K562 (cell line): ENCODE measurements around the gene YTHDF1. TPM values are rescaled to one million over a fixed set of nuclear protein-coding genes. Genes with fewer than 3 reads are reported as not detected.

Experiments
- ATAC-seq: fragments of 200-7000 bp; cut with Tn5 transposase; 3 replicates; pipeline ENCODE4 v1.9.1; 2020; ENCODE audit warnings: moderate library complexity
- BruUV-seq: library from RNA; stranded (reverse); fragments of 400-500 nt; replicated peaks from 2 replicates; lab custom pipeline; 2021; lab: Mats Ljungman, UMichigan
- CTCF ChIA-PET: fragments of 300-600 bp; formaldehyde crosslinking; extraction: SDS; loops from one replicate; lab custom pipeline; 2021; ENCODE audit warnings: low intra/inter-chr PET ratio; lab: Yijun Ruan, JAX
- POLR2A ChIA-PET: fragments of 300-600, 350-650 bp; sonication (Branson Sonifier 250); formaldehyde crosslinking; extraction: SDS; loops from one replicate; lab custom pipeline; 2021; ENCODE audit warnings: antibody characterized with exemption, inconsistent platforms; lab: Yijun Ruan, JAX
- DNase-seq, 4 experiments: peaks; one replicate each; pipeline versions ENCODE4 v3.0.0 to v3.0.0-alpha.2; 2011 to 2018; ENCODE audit warnings: low spot score in 3 of 4, mixed read lengths in 3 of 4; ENCODE audit errors: extremely low read depth in 1 of 4
- FAIRE-seq: peaks from 2 replicates; lab custom pipeline; 2011; peaks lifted over from hg19 to GRCh38; lab: Jason Lieb, UNC
- H2AFZ ChIP-seq: 2 replicates; pipeline ENCODE4 v1.6.0; 2011; ENCODE audit warnings: low read depth, low read length, control low read depth, inconsistent platforms
- H3K27ac ChIP-seq: fragments of 200-600 bp; 3 replicates; pipeline ENCODE4 v1.8.0; 2011; ENCODE audit warnings: low read depth, mild to moderate bottlenecking, control low read depth, inconsistent platforms, low read length, moderate library complexity, mixed read lengths; ENCODE audit errors: extremely low read depth
- H3K27me3 ChIP-seq, 2 experiments: fragments of 300-600 bp in 1 of 2; 2 replicates in 1 of 2; 3 replicates in 1 of 2; pipeline versions ENCODE4 v1.6.0 to v1.8.0; 2011; ENCODE audit warnings: inconsistent platforms in 2 of 2, low read length in 2 of 2, mild to moderate bottlenecking in 1 of 2, mixed read lengths in 1 of 2, moderate library complexity in 1 of 2; ENCODE audit not compliant: control insufficient read depth in 2 of 2, insufficient read depth in 2 of 2
- H3K36me3 ChIP-seq: fragments of 300-600 bp; 3 replicates; pipeline ENCODE4 v1.8.0; 2011; ENCODE audit warnings: mild to moderate bottlenecking, low read length, inconsistent platforms; ENCODE audit not compliant: control insufficient read depth, insufficient read depth
- H3K4me1 ChIP-seq, 2 experiments: fragments of 200-600 bp in 1 of 2; replicated peaks in 1 of 2; 2 replicates in 1 of 2; 3 replicates in 1 of 2; pipeline versions ENCODE4 v1.5.1 to v1.8.0; 2011; ENCODE audit warnings: inconsistent platforms in 2 of 2, low read length in 2 of 2, mild to moderate bottlenecking in 1 of 2, mixed read lengths in 1 of 2, moderate library complexity in 1 of 2; ENCODE audit not compliant: control insufficient read depth in 2 of 2, insufficient read depth in 2 of 2
- H3K4me2 ChIP-seq: 2 replicates; pipeline ENCODE4 v1.6.1; 2011; ENCODE audit warnings: low read length, control low read depth, inconsistent platforms, mixed read lengths; ENCODE audit not compliant: insufficient read depth
- H3K4me3 ChIP-seq: fragments of 200-600 bp; sonication (generic), shearing (Covaris generic); 2 replicates; pipeline ENCODE4 v1.5.1; 2016; ENCODE audit warnings: control low read depth, inconsistent platforms
- H3K79me2 ChIP-seq: fragments of 200-600 bp; 3 replicates; pipeline ENCODE4 v1.8.0; 2011; ENCODE audit warnings: low read length, inconsistent platforms; ENCODE audit not compliant: control insufficient read depth, insufficient read depth
- H3K9ac ChIP-seq, 2 experiments: 2 replicates each; pipeline versions ENCODE4 v1.6.0 to v1.6.1; 2011; ENCODE audit warnings: low read depth in 2 of 2, low read length in 2 of 2, control low read depth in 1 of 2, inconsistent platforms in 1 of 2, mild to moderate bottlenecking in 1 of 2, mixed read lengths in 1 of 2; ENCODE audit not compliant: insufficient read depth in 1 of 2
- H3K9me1 ChIP-seq: one replicate; pipeline ENCODE4 v1.6.0; 2011; ENCODE audit warnings: inconsistent platforms, mild to moderate bottlenecking, low read length, moderate library complexity; ENCODE audit not compliant: control insufficient read depth, insufficient read depth
- H3K9me3 ChIP-seq: replicated peaks from 2 replicates; pipeline ENCODE4 v1.5.1; 2011; ENCODE audit warnings: low read depth, low read length, inconsistent platforms; ENCODE audit not compliant: control insufficient read depth, insufficient read depth
- H4K20me1 ChIP-seq: replicated peaks from 2 replicates; pipeline ENCODE4 v1.6.1; 2011; ENCODE audit warnings: low read length, inconsistent platforms, mixed read lengths; ENCODE audit not compliant: control insufficient read depth, insufficient read depth
- KDM1A ChIP-seq, 2 experiments: fragments of 450-650 bp; IDR thresholded peaks; 2 replicates each; pipeline ENCODE4 v1.6.1; 2016; ENCODE audit warnings: mild to moderate bottlenecking in 2 of 2
- MBD2 ChIP-seq: sonication (generic); IDR thresholded peaks from 2 replicates; pipeline ENCODE4 v1.6.1; 2016; ENCODE audit warnings: low read depth, borderline replicate concordance
- TCF3 ChIP-seq: sonication (generic); formaldehyde crosslinking; IDR thresholded peaks from 2 replicates; pipeline ENCODE4 v1.4.0; 2020; ENCODE audit warnings: mild to moderate bottlenecking, missing genetic modification reagents
- ZNF263 ChIP-seq: sonication (generic); formaldehyde crosslinking; IDR thresholded peaks from 2 replicates; pipeline ENCODE4 v1.8.0; 2022; ENCODE audit warnings: mild to moderate bottlenecking, missing genetic modification reagents, borderline replicate concordance
- WGBS: fragments of 100-300 bp; shearing (Covaris generic); methylation state at CpG from one replicate; pipeline ENCODE4 v1.1.6; 2016; ENCODE audit warnings: low coverage, mixed read lengths; ENCODE audit not compliant: insufficient coverage; ENCODE audit errors: missing lambda C conversion rate; 5-methylcytosine and 5-hydroxymethylcytosine counted together
- in situ Hi-C: fragments of 300-500 bp; cut with MboI; formaldehyde crosslinking; loops from 4 replicates; pipeline ENCODE4 v1.15.0; 2018; ENCODE audit warnings: inconsistent platforms, mixed read lengths
- intact Hi-C: fragments of 100-400 bp; cut with micrococcal nuclease; formaldehyde crosslinking; loops from 2 replicates; pipeline ENCODE4 v1.14.2; 2022
- polyA plus RNA-seq, 8 experiments: library from polyadenylated mRNA; depleted of rRNA in 4 of 8; stranded (reverse) in 5 of 8; unstranded in 3 of 8; fragments of >200 nt; fragmentation: Nextera tagmentation in 2 of 8; fragmentation: Illumina TruSeq in 1 of 8; extraction: Ambion mirVana in 2 of 8; extraction: Trizol in 1 of 8; gene quantifications; 2 replicates each; pipeline versions ENCODE4 v1.2.1 to v1.2.3, GENCODE V29; 2011 to 2014; ENCODE audit warnings: inconsistent platforms in 1 of 8, missing spikeins in 1 of 8
- total RNA-seq, 7 experiments: library from RNA; depleted of rRNA in 6 of 7; stranded (reverse); fragments of >200 nt in 6 of 7; fragmentation: Illumina TruSeq in 2 of 7; extraction: Trizol in 2 of 7; gene quantifications; 2 replicates each; pipeline versions ENCODE4 v1.2.1 to v1.2.3, GENCODE V29; 2011 to 2021; ENCODE audit warnings: low replicate concordance in 1 of 7

The YTHDF1 gene
- total and polyA plus RNA-seq, 9 of the 15 experiments (the other 6 are each of a cell fraction or from before 2014, with no cell fraction given): 10.1 to 42.4 (median 27.8) TPM

DNA sequence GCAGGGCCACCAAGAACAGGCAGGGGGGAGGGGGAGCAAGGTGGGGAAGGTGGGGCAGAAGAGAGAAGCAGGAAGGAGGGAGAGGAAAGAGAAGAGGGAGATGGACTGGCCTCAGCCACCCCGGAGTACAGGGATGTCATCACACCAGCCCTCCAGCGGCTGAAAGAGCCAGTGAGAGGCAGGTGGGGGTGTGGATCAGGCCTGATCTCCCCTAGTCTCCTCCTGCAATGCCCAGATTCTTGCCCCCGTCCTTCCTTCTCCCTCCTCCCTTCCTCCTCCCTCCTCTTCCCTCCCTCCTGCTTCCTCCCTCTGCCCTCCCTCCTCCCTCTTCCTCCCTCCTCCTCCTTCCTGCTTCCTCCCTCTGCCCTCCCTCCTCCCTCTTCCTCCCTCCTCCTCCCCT, 61.5 kb downstream of the YTHDF1 start:
- no peak overlapping the region for H3K27ac ChIP-seq
- no TSS peak for BruUV-seq
- no peak overlapping the region for H3K9ac ChIP-seq
- H3K9me1 ChIP-seq: no peaks in the 10 kb centered on the region
- DNase-seq: no peak
- peaks cover 5% of the 10 kb centered on the region; the same call in 1 of the 2 replicates for H4K20me1 ChIP-seq
- POLR2A ChIA-PET: interaction anchor here (0.9 kb wide), 1 partner anchor 15 kb away, joined by 3 read pairs; no protein-coding TSS in a partner anchor
- in situ Hi-C loops: no loop called here
- CTCF ChIA-PET: no interaction called here
- no peaks in the 10 kb centered on the region for H3K79me2 ChIP-seq
- TF ChIP-seq ZNF263 (CRISPR knock-in tag): peak; percentile 84
- TF ChIP-seq MBD2: no peak
- H3K4me2 ChIP-seq: no peak overlapping the region
- no peaks in the 10 kb centered on the region for H3K36me3 ChIP-seq
- no peak overlapping the region for H2AFZ ChIP-seq
- WGBS: no CpG with 5 or more reads among the region's 3 CpGs
- intact Hi-C loops: no loop called here
- H3K4me1 ChIP-seq: peaks cover 0 to 10% of the 10 kb centered on the region in 2 experiments; a peak in 2 of 5 replicates
- H3K27me3 ChIP-seq: peaks cover 21 to 78% of the 10 kb centered on the region in 2 experiments; a peak in 4 of 5 replicates
- no peaks in the 10 kb centered on the region for H3K9me3 ChIP-seq
- no peak for ATAC-seq
- H3K4me3 ChIP-seq: no peak overlapping the region
- no peak for FAIRE-seq

DNA sequence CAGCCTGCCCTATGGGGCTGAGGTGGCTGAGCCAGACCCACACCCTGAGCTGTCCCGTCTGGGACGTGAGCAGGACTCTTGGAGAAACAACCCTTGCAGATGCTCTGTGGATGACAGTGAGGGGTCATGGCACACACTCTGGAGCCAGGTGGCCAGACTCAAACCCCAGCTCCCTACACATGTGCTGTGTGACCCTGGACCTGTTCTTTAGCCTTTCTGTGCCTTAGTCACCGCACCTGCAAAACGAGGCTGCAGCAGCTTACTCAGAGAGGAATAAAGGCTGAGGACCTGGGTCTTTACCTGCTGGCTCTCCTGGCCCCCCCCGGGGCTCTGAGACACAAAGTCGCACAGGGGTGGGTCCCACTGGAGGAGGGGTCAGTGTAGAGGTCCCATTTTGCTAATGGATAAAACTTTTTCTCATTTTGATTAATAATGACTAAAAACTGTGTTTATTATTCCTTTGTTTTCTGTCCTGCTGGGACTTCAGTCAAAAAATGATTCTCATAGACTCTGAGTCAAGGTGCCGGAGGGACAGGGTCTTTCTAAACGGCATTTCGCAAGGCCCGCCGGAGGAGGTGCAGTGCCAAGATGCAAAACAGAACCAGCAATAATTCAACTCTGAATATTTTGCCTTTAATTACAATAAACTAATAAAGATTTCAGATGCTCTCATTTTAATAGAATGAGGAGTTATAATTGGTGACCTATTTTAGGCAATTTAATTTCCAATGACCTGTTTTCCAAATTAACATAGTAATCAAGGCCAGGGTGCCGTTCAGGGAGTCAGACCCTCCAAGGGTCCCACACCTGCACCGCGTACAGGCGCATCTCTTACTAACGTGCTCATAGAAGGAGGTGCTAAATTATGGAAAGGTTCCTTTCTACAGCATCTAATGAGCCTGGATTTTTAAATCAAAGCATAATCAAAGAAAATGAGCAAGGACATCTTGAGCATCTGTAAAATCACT, 62.4 kb downstream of the YTHDF1 start:
- DNase-seq: no peak
- Histone ChIP-seq H3K4me3 (no peak overlapping the region), H3K9me1 (no peaks in the 10 kb centered on the region), H3K4me1 (peaks cover 0 to 10% of the 10 kb centered on the region in 2 experiments; a peak in 2 of 5 replicates), H3K4me2 (no peak overlapping the region), H2AFZ (no peak overlapping the region), H3K27me3 (peaks cover 18 to 75% of the 10 kb centered on the region in 2 experiments; a peak in 3 of 5 replicates), H3K79me2 (no peaks in the 10 kb centered on the region), H3K9me3 (no peaks in the 10 kb centered on the region), H3K9ac (no peak overlapping the region), H3K36me3 (no peaks in the 10 kb centered on the region), H3K27ac (no peak overlapping the region), H4K20me1 (peaks cover 5% of the 10 kb centered on the region; the same call in 1 of the 2 replicates)
- in situ Hi-C loops (no loop called here), intact Hi-C loops (no loop called here)
- CTCF ChIA-PET: no interaction called here
- no TSS peak for BruUV-seq
- POLR2A ChIA-PET: interaction anchor here (0.6 kb wide), 2 partner anchors 11 to 135 kb away, joined by 3 to 4 read pairs; no protein-coding TSS in a partner anchor
- TF ChIP-seq TCF3 (CRISPR knock-in tag): no peak
- TF ChIP-seq KDM1A (IDR thresholded peaks at IDR 0.05): peak in 1 of 2 experiments; percentile 21; a peak in 1 of 4 replicates
- no peak for ATAC-seq
- WGBS: 1% methylated on average over 16 of the region's 16 CpGs
- no peak for FAIRE-seq
